Suprapubic skin (tissue), 3 donors: Measurements from ENCODE around the gene RMC1.

Experiments used
- CTCF ChIP-seq, 2 donors: fragments of 200-600 bp in 1 of 2; fragments of 450-650 bp in 1 of 2; sonication (generic) in 1 of 2; IDR thresholded peaks; one replicate each; pipeline ENCODE4 v1.5.1; 2016 to 2019; ENCODE audit warnings: antibody characterized with exemption in 2 of 2, mild to moderate bottlenecking in 1 of 2, moderate library complexity in 1 of 2
- EP300 ChIP-seq: sonication (generic); formaldehyde crosslinking; IDR thresholded peaks from one replicate; pipeline ENCODE4 v1.6.1; 2017; ENCODE audit warnings: antibody characterized with exemption
- POLR2A ChIP-seq, 2 donors: fragments of 450-650 bp; IDR thresholded peaks; one replicate each; pipeline ENCODE4 v1.6.1; 2017; ENCODE audit warnings: antibody characterized with exemption in 2 of 2, mild to moderate bottlenecking in 2 of 2, moderate library complexity in 2 of 2

DNA sequence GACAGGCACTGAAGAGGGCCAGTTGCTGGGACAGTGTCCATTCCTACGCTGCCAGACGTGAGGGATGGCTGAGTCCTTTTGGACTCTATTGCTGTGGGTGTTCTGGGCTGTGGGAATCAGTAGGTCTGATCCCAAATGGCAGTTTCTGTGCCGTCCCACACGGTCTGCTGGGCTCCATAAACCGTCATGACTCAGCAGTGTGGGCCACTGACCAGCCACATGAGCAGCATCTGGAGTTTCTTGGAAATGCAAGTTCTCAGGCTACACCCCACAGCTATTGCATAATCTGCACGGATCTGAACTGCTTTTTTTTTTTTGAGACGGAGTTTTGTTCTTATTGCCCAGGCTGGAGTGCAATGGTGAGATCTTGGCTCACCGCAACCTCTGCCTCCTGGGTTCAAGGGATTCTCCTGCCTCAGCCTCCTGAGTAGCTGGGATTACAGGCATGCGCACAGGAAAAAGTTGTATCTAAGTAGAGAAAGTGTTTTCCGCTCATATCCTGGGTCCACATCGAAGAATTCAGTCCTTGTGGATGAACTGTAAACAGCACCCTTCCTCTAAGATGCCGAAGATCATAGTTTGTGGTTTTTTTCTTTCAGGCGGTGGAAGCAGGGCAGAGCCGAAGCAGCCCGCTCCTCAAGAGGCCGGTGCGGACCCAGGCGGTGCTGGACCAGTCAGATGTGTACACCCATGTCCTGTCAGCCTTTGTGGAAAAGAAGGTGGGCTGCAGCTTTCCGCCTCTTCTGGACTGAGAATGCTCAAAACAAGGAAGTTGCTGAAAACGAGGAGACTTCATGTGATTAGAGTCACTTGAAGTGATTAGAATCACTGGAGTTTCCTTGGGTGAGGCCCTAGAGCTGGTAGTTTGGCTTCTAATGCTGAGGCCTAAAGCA is 25.5 kb downstream of the RMC1 start:
- TF ChIP-seq CTCF (IDR thresholded peaks at IDR 0.05) (no peak), EP300 (no peak), POLR2A (IDR thresholded peaks at IDR 0.05) (no peak)
